Stimulated activated CD4-positive, alpha-beta T cell treated with anti-CD3 and anti-CD28 coated beads, TNF-alpha, amount 100 ng/mL, for 48 hours (primary cell): ENCODE results near the gene FICD.

Experiments
- DNase-seq, 3 donors: peaks; one replicate each; pipeline ENCODE4 v3.0.0-alpha.2; 2020; ENCODE audit warnings: low read depth in 3 of 3

The FICD gene

GRCh38 chr12:108567406-108568337, 52.6 kb downstream of the FICD start:
- no peak for DNase-seq

- DNase-seq = peak in 2 of 3 donors; percentile 37 to 66
These were observed 53.5 kb downstream of the FICD start for GRCh38 chr12:108568338-108569154.
